Small intestine (tissue), 7 donors: ENCODE results near the gene SPATA31D3. TPM values are rescaled to one million over a fixed set of nuclear protein-coding genes. Genes with fewer than 3 reads are reported as not detected.
"Not testable (repeated sequence)": the region's sequence is repeated elsewhere in the genome, so short reads cannot be mapped to it uniquely, and the experiment has no call there.

Experiments
- DNase-seq, 2 donors: peaks; one replicate each; pipeline versions ENCODE4 v3.0.0 to v3.0.0-alpha.2; 2013
- FAIRE-seq: peaks from 2 replicates; lab custom pipeline; 2012; peaks lifted over from hg19 to GRCh38; lab: Jason Lieb, UNC
- H3K27ac ChIP-seq, 3 donors: one replicate each; pipeline ENCODE4 v1.5.1; 2013; ENCODE audit warnings: low read length in 2 of 3, mild to moderate bottlenecking in 2 of 3, control low read depth in 1 of 3, inconsistent platforms in 1 of 3, low read depth in 1 of 3, moderate library complexity in 1 of 3
- H3K27me3 ChIP-seq, 3 donors: one replicate each; pipeline ENCODE4 v1.6.1; 2013; ENCODE audit warnings: low read length in 3 of 3, inconsistent platforms in 1 of 3; ENCODE audit not compliant: control insufficient read depth in 3 of 3, insufficient read depth in 3 of 3
- H3K36me3 ChIP-seq, 3 donors: one replicate each; pipeline ENCODE4 v1.6.1; 2013; ENCODE audit warnings: low read length in 3 of 3, inconsistent platforms in 1 of 3, low read depth in 1 of 3, mild to moderate bottlenecking in 1 of 3, moderate library complexity in 1 of 3; ENCODE audit not compliant: control insufficient read depth in 3 of 3, insufficient read depth in 2 of 3
- H3K4me1 ChIP-seq, 3 donors: one replicate each; pipeline ENCODE4 v1.6.1; 2013; ENCODE audit warnings: low read length in 2 of 3, inconsistent platforms in 1 of 3, low read depth in 1 of 3, mild to moderate bottlenecking in 1 of 3, moderate library complexity in 1 of 3; ENCODE audit not compliant: control insufficient read depth in 3 of 3, insufficient read depth in 2 of 3
- H3K4me3 ChIP-seq, 3 donors: one replicate each; pipeline ENCODE4 v1.5.1; 2013; ENCODE audit warnings: low read length in 3 of 3, control low read depth in 1 of 3, inconsistent platforms in 1 of 3, low read depth in 1 of 3, mild to moderate bottlenecking in 1 of 3, moderate library complexity in 1 of 3
- H3K9me3 ChIP-seq, 2 donors: one replicate each; pipeline ENCODE4 v1.6.1; 2013; ENCODE audit warnings: low read depth in 1 of 2, low read length in 1 of 2; ENCODE audit not compliant: control insufficient read depth in 2 of 2, insufficient read depth in 1 of 2
- WGBS, 3 donors: extraction: QIAGEN DNeasy Blood & Tissue Kit; methylation state at CpG; one replicate each; pipeline ENCODE4 v1.1.7; 2013; 5-methylcytosine and 5-hydroxymethylcytosine counted together
- polyA plus RNA-seq, 4 donors: library from polyadenylated mRNA; stranded (reverse) in 3 of 4; unstranded in 1 of 4; fragments of 200-250 nt in 3 of 4; fragments of 120-200 nt in 1 of 4; gene quantifications; one replicate each; pipeline versions ENCODE4 v1.2.1 to v1.2.3, GENCODE V29; 2013
- donor health status: healthy with polysubstance abuse.
- donor health status: control.
- donor health status: control.
- donor health status: Bipolar disorder and iron deficiency.
- donor health status: healthy.

Gene SPATA31D3
- polyA plus RNA-seq, 4 donors = not detected

- no peaks in the 10 kb centered on the region for H3K9me3 ChIP-seq
- no peaks in the 10 kb centered on the region for H3K27me3 ChIP-seq
- no peak overlapping the region for H3K4me3 ChIP-seq
- no peaks in the 10 kb centered on the region for H3K4me1 ChIP-seq
- WGBS, 3 donors = 80 to 89% (median 82%) methylated on average over 5 of the region's 5 CpGs
- DNase-seq (no peak), FAIRE-seq (no peak)
- H3K27ac ChIP-seq = no peak overlapping the region
- H3K36me3 ChIP-seq = no peaks in the 10 kb centered on the region
Observed at GRCh38 chr9:81915801-81916505, 27.3 kb upstream of the SPATA31D3 start.

DNA sequence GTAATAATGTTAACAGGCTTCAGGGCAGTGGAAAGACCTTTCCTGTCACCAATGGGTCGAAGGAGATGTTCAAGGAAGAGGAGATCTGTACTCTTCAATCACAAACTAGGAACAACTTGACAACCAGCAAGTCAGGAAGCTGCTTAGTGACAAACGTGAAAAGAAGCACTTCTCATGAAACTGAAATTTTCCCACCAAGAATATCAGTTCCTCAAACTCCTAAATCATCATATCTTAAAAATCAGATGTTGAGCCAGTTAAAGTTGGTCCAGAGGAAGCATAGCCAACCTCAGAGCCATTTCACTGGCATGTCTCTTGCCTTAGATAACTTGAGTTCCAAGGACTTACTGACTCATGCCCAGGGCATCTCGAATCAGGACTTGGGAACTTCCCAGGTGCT, 24.8 kb upstream of the SPATA31D3 start:
- not testable (repeated sequence) for H3K4me3 ChIP-seq, H3K36me3 ChIP-seq, FAIRE-seq, H3K27me3 ChIP-seq, H3K27ac ChIP-seq, DNase-seq, H3K4me1 ChIP-seq, H3K9me3 ChIP-seq
- 11 to 69% (median 29%) methylated on average over 1 of the region's 3 CpGs for WGBS, 3 donors

DNA sequence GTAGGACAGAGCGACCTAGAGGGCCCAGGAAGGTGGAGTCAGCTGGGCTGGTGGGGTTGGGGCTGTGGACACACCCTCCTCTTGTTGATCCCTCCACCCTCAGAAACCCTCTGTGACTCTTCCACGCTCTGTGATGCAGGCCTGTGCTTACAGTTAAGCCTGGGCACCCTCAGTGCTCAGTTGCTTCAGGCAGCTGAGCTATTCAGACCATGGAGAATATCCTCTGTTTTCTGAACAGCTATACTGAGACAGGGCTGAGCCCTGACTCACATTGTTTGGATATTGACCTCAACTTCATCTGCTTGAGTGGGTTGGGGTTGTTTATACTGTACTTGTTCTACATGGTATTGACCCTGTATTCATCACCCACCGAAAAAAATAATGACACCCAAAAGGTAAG, 15.0 kb upstream of the SPATA31D3 start, which contains the start of gene SPATA31D4:
Gene SPATA31D4, plus strand, starts transcription at position 124 of the 400 bp plus-strand sequence. Its CDS starts 86 bp downstream, at position 210.
- H3K36me3 ChIP-seq, DNase-seq, H3K27ac ChIP-seq, H3K4me3 ChIP-seq, FAIRE-seq, H3K4me1 ChIP-seq, H3K27me3 ChIP-seq, H3K9me3 ChIP-seq: not testable (repeated sequence)
- WGBS, 3 donors = no CpG with 5 or more reads among the region's 3 CpGs

GRCh38 chr9:81930147-81930546, 13.2 kb upstream of the SPATA31D3 start:
- not testable (repeated sequence) for H3K9me3 ChIP-seq, H3K4me1 ChIP-seq, H3K4me3 ChIP-seq, H3K27ac ChIP-seq, DNase-seq, FAIRE-seq, H3K27me3 ChIP-seq, H3K36me3 ChIP-seq
- no CpG with 5 or more reads among the region's 6 CpGs for WGBS, 3 donors

GRCh38 chr9:81933547-81933946, 9.8 kb upstream of the SPATA31D3 start:
- not testable (repeated sequence) for H3K36me3 ChIP-seq, H3K4me1 ChIP-seq, H3K27me3 ChIP-seq, H3K9me3 ChIP-seq, H3K27ac ChIP-seq, H3K4me3 ChIP-seq, DNase-seq
- WGBS, 3 donors = no CpG with 5 or more reads among the region's 3 CpGs
- FAIRE-seq = peak; percentile 84

GRCh38 chr9:81948650-81949049, 5.3 kb downstream of the SPATA31D3 start:
- 60 to 65% methylated on average over 1 of the region's 3 CpGs; no CpG with 5 or more reads in 1 of the 3 donors for WGBS, 3 donors
- H3K27ac ChIP-seq, H3K4me1 ChIP-seq, DNase-seq, H3K9me3 ChIP-seq, H3K27me3 ChIP-seq, H3K36me3 ChIP-seq, H3K4me3 ChIP-seq: not testable (repeated sequence)
- peak; percentile 44 for FAIRE-seq

- Histone ChIP-seq H3K4me3 (no peak overlapping the region), H3K36me3 (no peaks in the 10 kb centered on the region), H3K27ac (no peak overlapping the region), H3K4me1 (no peaks in the 10 kb centered on the region), H3K27me3 (no peaks in the 10 kb centered on the region), H3K9me3 (peaks cover 0 to 17% of the 10 kb centered on the region in 2 donors)
- no peak for FAIRE-seq
- DNase-seq = no peak
- 81 to 98% (median 97%) methylated on average over 1 of the region's 1 CpG for WGBS, 3 donors
Observed at GRCh38 chr9:81953096-81953495, 9.8 kb downstream of the SPATA31D3 start.

GRCh38 chr9:81955625-81956024, 12.3 kb downstream of the SPATA31D3 start:
- FAIRE-seq (no peak), DNase-seq (no peak)
- Histone ChIP-seq H3K36me3 (no peaks in the 10 kb centered on the region), H3K9me3 (peaks cover 0 to 17% of the 10 kb centered on the region in 2 donors), H3K4me1 (no peaks in the 10 kb centered on the region), H3K4me3 (no peak overlapping the region), H3K27ac (no peak overlapping the region), H3K27me3 (no peaks in the 10 kb centered on the region)
